ENCODE data around the gene CBX2.
"Not testable (repeated sequence)": the region's sequence is repeated elsewhere in the genome, so short reads cannot be mapped to it uniquely, and the experiment has no call there.

Gene CBX2

GRCh38 chr17:79743614-79744013 is 34.3 kb upstream of the CBX2 start:
- DNase-seq, result no peak

GRCh38 chr17:79745641-79746105 is 32.3 kb upstream of the CBX2 start:
- no peak for DNase-seq

GRCh38 chr17:79746889-79747507 is 30.9 kb upstream of the CBX2 start:
- DNase-seq, result no peak

GRCh38 chr17:79747508-79748294 is 30.2 kb upstream of the CBX2 start:
- DNase-seq, result no peak

GRCh38 chr17:79748295-79749099 is 29.5 kb upstream of the CBX2 start:
- DNase-seq, result no peak

- no peak for DNase-seq
Observed at GRCh38 chr17:79749156-79749815, 28.7 kb upstream of the CBX2 start.

- DNase-seq, result no peak
Observed at GRCh38 chr17:79749958-79750357, 28.0 kb upstream of the CBX2 start.

GRCh38 chr17:79750650-79751545 is 27.1 kb upstream of the CBX2 start:
- no peak for DNase-seq

- no peak for DNase-seq
Observed at GRCh38 chr17:79752175-79752574, 25.8 kb upstream of the CBX2 start.

- DNase-seq, result no peak
Observed at GRCh38 chr17:79754370-79754769, 23.6 kb upstream of the CBX2 start.

GRCh38 chr17:79754903-79755302 is 23.0 kb upstream of the CBX2 start:
- DNase-seq, result not testable (repeated sequence)

- no peak for DNase-seq
Observed at GRCh38 chr17:79755591-79755990, 22.4 kb upstream of the CBX2 start.

GRCh38 chr17:79757140-79757745 is 20.7 kb upstream of the CBX2 start:
- DNase-seq, result no peak

GRCh38 chr17:79758271-79758670 is 19.7 kb upstream of the CBX2 start:
- no peak for DNase-seq

GRCh38 chr17:79760197-79760906 is 17.6 kb upstream of the CBX2 start:
- DNase-seq, result peak; percentile 22

- DNase-seq, result peak; percentile 38
Observed at GRCh38 chr17:79761894-79762589, 15.9 kb upstream of the CBX2 start.

GRCh38 chr17:79765708-79766107 is 12.2 kb upstream of the CBX2 start:
- no peak for DNase-seq

GRCh38 chr17:79769570-79770506 is 8.1 kb upstream of the CBX2 start:
- no peak for DNase-seq

- no peak for DNase-seq
Observed at GRCh38 chr17:79771276-79771675, 6.7 kb upstream of the CBX2 start.
